Measurements from ENCODE around the gene PUDP.
"Not testable (repeated sequence)": the region's sequence is repeated elsewhere in the genome, so short reads cannot be mapped to it uniquely, and the experiment has no call there.

The PUDP gene

DNA sequence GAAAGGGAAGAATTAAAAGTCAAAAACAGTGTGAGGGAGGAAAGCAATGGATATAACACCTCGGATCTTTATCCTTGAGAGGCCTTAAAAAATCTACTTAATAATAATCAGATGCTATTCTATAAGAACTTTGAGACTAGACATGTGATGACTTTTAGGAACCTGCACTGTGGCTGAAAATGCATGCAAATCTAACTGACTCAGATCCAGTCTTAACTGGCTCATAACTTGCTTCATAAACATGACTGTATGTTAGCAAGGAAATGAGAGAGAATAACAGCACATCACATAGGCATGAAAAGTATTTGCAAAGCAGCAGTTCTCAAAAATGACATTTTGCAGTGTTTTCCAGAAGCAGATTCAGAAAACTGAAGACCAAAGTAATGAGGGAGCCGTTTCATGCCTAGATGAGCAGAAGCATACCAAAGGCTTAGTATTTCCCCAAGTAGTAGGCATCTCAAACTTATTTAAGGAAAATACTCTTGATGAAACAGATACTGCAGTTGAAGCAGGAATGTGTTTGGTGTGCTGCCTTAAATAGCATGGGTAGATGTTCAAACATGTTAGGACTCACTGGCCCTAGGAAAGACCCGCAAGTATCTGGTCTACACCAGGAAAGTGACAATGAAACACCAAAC is 104.0 kb downstream of the PUDP start:
- H3K36me3 ChIP-seq (ENCODE audit: insufficient read depth, low read length); H3K9ac ChIP-seq (ENCODE audit: low read depth, low read length); H3K4me1 ChIP-seq (ENCODE audit: insufficient read depth, low read length); H3K9me3 ChIP-seq (ENCODE audit: control insufficient read depth, insufficient read depth, low read length): not testable (repeated sequence)

- no peaks in the 10 kb centered on the region for H3K9me3 ChIP-seq (ENCODE audit: control insufficient read depth, insufficient read depth, low read length)
- no peaks in the 10 kb centered on the region for H3K4me1 ChIP-seq (ENCODE audit: insufficient read depth, low read length)
- no peaks in the 10 kb centered on the region for H3K36me3 ChIP-seq (ENCODE audit: insufficient read depth, low read length)
- no peak overlapping the region for H3K9ac ChIP-seq (ENCODE audit: low read depth, low read length)
Measured at GRCh38 chrX:7028246-7028645, 119.7 kb downstream of the PUDP start.

- no peaks in the 10 kb centered on the region for H3K36me3 ChIP-seq (ENCODE audit: insufficient read depth, low read length)
- H3K9ac ChIP-seq (ENCODE audit: low read depth, low read length), result no peak overlapping the region
- no peaks in the 10 kb centered on the region for H3K9me3 ChIP-seq (ENCODE audit: control insufficient read depth, insufficient read depth, low read length)
- H3K4me1 ChIP-seq (ENCODE audit: insufficient read depth, low read length), result no peaks in the 10 kb centered on the region
Measured at GRCh38 chrX:7027071-7027470, 120.9 kb downstream of the PUDP start.

- H3K9ac ChIP-seq (ENCODE audit: low read depth, low read length); H3K9me3 ChIP-seq (ENCODE audit: control insufficient read depth, insufficient read depth, low read length); H3K36me3 ChIP-seq (ENCODE audit: insufficient read depth, low read length); H3K4me1 ChIP-seq (ENCODE audit: insufficient read depth, low read length): not testable (repeated sequence)
Measured at GRCh38 chrX:7026365-7026764, 121.6 kb downstream of the PUDP start.

DNA sequence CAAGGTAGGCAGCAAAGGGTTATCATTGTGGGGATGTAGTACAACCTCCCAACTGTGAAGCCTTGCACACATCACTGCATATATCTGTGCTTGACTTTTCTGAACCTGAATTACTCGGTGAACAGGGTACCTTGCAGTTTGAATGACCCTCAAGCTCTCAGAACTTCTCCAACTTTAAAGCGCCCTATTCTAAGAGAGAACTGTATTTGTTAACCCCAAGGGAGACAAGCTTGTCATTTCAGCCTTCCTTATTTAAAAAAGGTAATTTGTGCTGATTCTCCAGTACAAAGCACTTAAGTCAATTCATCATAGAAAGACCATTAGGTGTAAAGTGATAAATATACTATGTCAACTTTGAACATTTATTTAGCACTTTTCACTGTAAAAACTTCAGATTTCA is 122.5 kb downstream of the PUDP start:
- Histone ChIP-seq H3K4me1 (ENCODE audit: insufficient read depth, low read length) (no peaks in the 10 kb centered on the region), H3K9ac (ENCODE audit: low read depth, low read length) (no peak overlapping the region), H3K9me3 (ENCODE audit: control insufficient read depth, insufficient read depth, low read length) (no peaks in the 10 kb centered on the region), H3K36me3 (ENCODE audit: insufficient read depth, low read length) (no peaks in the 10 kb centered on the region)

GRCh38 chrX:7024850-7025249 is 123.1 kb downstream of the PUDP start:
- Histone ChIP-seq H3K9ac (ENCODE audit: low read depth, low read length) (no peak overlapping the region), H3K4me1 (ENCODE audit: insufficient read depth, low read length) (no peaks in the 10 kb centered on the region), H3K36me3 (ENCODE audit: insufficient read depth, low read length) (no peaks in the 10 kb centered on the region), H3K9me3 (ENCODE audit: control insufficient read depth, insufficient read depth, low read length) (no peaks in the 10 kb centered on the region)

- not testable (repeated sequence) for H3K4me1 ChIP-seq (ENCODE audit: insufficient read depth, low read length); H3K36me3 ChIP-seq (ENCODE audit: insufficient read depth, low read length); H3K9ac ChIP-seq (ENCODE audit: low read depth, low read length); H3K9me3 ChIP-seq (ENCODE audit: control insufficient read depth, insufficient read depth, low read length)
Measured at GRCh38 chrX:7022996-7023395, 125.0 kb downstream of the PUDP start.

- Histone ChIP-seq H3K9me3 (ENCODE audit: control insufficient read depth, insufficient read depth, low read length) (no peaks in the 10 kb centered on the region), H3K36me3 (ENCODE audit: insufficient read depth, low read length) (no peaks in the 10 kb centered on the region), H3K4me1 (ENCODE audit: insufficient read depth, low read length) (no peaks in the 10 kb centered on the region), H3K9ac (ENCODE audit: low read depth, low read length) (no peak overlapping the region)
Measured at GRCh38 chrX:7021991-7022390, 126.0 kb downstream of the PUDP start.

DNA sequence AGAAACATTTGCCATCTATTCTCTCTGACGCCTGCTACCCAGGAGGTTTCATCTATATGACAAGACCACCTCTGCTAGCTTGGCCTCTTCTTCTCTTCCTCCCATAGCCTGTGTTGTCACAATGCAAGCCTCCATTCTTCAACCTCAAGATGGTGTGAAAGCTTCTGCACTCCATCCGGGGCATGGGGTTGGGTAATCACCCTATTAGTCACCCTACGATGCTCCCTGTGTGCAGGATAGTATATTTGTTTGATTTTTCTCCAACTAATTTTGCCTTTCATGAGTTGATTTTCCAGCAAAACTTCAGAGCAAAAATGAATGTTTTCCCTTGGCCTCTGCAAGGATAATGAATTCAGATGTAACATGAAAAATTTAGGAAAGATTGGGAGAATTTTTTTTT is 128.4 kb downstream of the PUDP start:
- no peak overlapping the region for H3K9ac ChIP-seq (ENCODE audit: low read depth, low read length)
- no peaks in the 10 kb centered on the region for H3K4me1 ChIP-seq (ENCODE audit: insufficient read depth, low read length)

DNA sequence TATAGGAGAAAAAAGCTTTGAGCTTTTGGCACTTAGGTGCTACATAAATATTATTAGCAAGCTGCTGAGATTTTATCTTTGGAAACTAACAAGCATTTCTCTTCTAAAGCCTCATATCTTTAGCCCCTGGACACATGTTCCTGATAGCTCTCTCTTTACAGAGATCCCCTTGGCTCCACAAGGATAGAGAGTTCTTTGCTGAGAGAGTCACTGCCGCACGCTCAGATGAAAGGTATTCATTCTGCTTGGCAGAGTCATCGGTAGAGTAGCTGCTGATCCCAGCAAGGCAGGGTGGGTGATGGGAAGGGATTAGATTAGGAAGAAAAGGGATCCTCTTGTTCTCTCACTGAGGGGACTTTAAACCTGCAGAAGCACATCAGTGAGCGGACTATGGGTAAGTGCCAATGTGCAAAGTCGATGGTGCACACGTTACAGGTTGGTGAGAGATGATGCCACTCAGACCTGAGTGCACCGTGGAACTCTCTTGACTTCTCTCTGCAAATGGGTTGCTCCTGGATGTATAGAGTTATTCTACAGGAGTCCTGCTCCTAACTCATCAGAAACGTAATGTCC is 135.6 kb downstream of the PUDP start:
- not testable (repeated sequence) for H3K36me3 ChIP-seq (ENCODE audit: insufficient read depth, low read length); H3K9me3 ChIP-seq (ENCODE audit: control insufficient read depth, insufficient read depth, low read length); H3K4me1 ChIP-seq (ENCODE audit: insufficient read depth, low read length); H3K9ac ChIP-seq (ENCODE audit: low read depth, low read length)

More for the DNA sequence above, 128.4 kb downstream of the PUDP start:
- H3K36me3 ChIP-seq (ENCODE audit: insufficient read depth, low read length), result no peaks in the 10 kb centered on the region
- H3K9me3 ChIP-seq (ENCODE audit: control insufficient read depth, insufficient read depth, low read length), result no peaks in the 10 kb centered on the region

- H3K36me3 ChIP-seq (ENCODE audit: insufficient read depth, low read length); H3K9me3 ChIP-seq (ENCODE audit: control insufficient read depth, insufficient read depth, low read length); H3K4me1 ChIP-seq (ENCODE audit: insufficient read depth, low read length); H3K9ac ChIP-seq (ENCODE audit: low read depth, low read length): not testable (repeated sequence)
Measured at GRCh38 chrX:7010897-7011296, 137.1 kb downstream of the PUDP start.

DNA sequence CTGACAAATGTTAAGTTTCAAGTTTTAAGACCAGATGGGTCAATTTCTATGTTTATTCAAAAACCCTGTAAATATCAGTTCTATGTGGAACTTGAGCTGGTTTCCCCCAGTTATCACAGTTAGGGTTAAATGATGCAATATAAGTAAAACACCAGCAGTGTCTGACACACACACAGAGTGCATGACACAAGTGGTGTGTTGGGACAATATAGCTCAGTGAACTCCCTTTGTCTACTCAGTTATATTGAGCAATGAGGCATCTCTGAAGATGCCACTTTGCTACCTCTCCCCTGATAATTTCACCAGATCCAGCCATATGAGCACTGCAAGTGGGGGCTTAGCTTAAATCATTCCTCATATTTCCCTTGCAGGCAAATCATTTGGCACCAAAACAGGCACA is 140.6 kb downstream of the PUDP start:
- H3K9me3 ChIP-seq (ENCODE audit: control insufficient read depth, insufficient read depth, low read length); H3K9ac ChIP-seq (ENCODE audit: low read depth, low read length); H3K36me3 ChIP-seq (ENCODE audit: insufficient read depth, low read length); H3K4me1 ChIP-seq (ENCODE audit: insufficient read depth, low read length): not testable (repeated sequence)
